GM12872 (cell line): ENCODE measurements around the gene LIN28B.

Experiments used
- TF ChIP-seq, protein P1 (sequence below): IDR thresholded peaks from 3 replicates; pipeline ENCODE4 v1.5.1; 2011; ENCODE audit warnings: low read depth, mild to moderate bottlenecking, low read length, moderate library complexity; ENCODE audit not compliant: insufficient read depth

Gene LIN28B

DNA sequence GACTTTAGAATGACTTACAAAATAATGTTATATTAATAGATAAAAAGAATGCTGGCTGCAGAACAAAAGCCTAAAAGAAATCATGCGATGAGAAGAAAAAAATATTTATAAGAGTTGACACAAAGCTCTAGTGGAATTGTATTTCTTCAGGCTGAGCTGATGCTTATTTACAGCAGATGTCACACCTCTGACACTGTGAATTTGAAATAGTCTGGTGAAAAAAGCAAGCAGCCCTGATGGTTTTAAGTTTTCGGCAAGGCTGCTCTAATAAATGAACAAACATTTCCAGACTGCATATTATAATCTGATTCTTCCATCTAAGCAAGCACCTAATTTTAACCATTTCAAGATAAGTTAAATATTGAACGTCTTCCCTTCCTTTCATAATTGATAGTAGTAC is 109.9 kb downstream of the LIN28B start:
- TF ChIP-seq, protein P1, sequence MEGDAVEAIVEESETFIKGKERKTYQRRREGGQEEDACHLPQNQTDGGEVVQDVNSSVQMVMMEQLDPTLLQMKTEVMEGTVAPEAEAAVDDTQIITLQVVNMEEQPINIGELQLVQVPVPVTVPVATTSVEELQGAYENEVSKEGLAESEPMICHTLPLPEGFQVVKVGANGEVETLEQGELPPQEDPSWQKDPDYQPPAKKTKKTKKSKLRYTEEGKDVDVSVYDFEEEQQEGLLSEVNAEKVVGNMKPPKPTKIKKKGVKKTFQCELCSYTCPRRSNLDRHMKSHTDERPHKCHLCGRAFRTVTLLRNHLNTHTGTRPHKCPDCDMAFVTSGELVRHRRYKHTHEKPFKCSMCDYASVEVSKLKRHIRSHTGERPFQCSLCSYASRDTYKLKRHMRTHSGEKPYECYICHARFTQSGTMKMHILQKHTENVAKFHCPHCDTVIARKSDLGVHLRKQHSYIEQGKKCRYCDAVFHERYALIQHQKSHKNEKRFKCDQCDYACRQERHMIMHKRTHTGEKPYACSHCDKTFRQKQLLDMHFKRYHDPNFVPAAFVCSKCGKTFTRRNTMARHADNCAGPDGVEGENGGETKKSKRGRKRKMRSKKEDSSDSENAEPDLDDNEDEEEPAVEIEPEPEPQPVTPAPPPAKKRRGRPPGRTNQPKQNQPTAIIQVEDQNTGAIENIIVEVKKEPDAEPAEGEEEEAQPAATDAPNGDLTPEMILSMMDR: no peak

DNA sequence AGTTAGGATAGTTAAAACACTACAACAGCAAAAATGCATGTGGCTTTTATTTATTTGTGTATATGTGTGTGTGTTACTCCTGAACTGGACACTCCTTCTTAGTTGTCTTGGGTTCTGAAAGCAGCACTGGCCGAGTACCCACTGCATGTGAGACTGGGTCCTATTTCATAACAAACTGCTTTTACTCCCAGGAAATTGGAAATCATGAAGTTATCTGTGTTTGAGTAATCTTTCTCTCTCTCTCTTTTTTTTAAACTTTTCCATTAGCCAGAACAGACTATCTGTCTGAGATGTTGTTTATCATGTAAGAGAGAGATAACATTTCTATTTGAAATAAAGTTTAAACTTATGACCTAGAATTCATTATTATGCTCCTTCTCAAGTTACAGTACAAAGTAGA is 110.4 kb downstream of the LIN28B start:
- TF ChIP-seq, protein P1: no peak

DNA sequence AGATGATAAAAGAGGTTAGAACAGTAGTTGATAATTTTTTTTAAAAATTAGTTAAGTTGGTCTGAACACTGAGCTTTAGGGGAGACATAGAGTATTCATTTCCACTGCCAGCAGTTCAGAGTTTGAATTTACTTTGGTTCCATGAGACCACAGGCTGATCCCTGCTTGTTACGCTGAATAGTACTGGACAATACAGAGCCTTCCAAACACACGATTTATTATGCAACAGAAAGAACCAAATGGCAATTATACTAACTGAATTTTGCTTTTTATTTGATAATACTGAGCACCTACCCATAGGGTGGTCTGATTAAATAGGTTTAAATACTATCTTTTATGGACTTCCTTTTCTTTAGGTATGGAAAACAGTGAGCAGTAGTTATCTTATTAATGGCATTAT is 111.5 kb downstream of the LIN28B start:
- TF ChIP-seq, protein P1: no peak

DNA sequence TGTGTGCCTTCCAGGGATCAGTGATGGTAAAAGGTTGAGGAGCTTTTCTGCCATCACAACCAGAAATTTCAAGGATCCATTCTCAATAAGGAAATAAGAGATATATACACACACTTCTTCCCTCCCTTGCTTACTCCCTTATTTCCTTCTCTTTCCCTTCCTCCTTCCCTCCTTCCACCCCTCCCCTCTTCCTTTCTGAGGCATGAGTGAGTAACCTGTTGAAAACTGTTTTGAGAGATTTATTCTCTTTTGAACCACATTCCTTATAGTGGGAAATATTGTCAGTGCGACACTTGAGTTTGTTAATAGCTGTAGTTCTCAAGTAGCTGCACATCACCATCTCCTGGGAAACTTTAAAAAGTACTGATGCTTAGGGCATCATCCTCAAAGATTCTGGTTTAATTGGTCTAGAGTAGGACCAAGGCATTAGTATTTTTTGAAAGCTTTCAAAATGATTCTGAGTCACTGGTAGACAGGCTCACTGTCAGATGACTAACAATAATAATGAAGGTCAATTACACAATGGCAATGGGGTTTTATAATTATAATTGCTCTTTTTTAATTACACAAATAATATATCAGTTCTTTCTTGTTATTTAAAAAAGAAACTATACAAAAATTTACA is 113.0 kb downstream of the LIN28B start:
- TF ChIP-seq, protein P1: no peak

DNA sequence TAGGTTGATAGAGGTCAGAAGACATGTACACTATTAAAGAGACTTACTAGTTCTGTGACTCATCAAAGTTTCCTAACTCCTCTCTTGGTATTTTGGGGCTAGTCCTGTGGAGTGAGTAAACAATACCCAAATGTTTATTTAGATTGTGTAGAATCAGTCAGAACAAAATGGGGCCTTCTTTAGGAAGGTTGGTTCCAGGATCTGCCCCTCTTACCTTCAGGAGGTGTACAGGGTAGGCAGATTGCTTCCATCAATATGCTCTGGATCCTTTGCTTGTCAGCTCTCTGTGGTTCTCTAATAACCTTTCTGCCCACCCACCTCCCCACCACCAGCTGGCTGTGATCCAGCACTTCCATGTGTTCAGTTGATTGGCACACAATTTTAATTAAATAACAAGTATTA is 115.9 kb downstream of the LIN28B start:
- TF ChIP-seq, protein P1: no peak

DNA sequence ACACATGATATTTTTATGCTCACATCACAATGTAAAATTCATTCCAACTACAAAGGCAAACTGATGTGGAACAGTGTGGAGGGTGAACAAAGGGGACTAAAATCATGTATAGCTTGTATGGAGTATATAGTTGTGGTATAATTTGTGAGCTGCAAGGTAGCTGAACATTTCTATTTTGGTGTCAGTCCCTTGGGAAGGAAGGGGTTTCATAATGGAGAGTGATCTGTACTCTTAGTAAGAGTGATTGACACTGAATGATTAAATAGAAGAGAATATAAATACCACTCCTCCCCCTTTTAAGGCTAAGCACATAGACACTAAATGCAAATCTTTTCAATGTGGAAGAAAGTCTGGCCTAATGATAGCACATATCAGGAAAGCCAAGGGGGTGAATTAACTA is 118.3 kb downstream of the LIN28B start:
- TF ChIP-seq, protein P1: no peak

DNA sequence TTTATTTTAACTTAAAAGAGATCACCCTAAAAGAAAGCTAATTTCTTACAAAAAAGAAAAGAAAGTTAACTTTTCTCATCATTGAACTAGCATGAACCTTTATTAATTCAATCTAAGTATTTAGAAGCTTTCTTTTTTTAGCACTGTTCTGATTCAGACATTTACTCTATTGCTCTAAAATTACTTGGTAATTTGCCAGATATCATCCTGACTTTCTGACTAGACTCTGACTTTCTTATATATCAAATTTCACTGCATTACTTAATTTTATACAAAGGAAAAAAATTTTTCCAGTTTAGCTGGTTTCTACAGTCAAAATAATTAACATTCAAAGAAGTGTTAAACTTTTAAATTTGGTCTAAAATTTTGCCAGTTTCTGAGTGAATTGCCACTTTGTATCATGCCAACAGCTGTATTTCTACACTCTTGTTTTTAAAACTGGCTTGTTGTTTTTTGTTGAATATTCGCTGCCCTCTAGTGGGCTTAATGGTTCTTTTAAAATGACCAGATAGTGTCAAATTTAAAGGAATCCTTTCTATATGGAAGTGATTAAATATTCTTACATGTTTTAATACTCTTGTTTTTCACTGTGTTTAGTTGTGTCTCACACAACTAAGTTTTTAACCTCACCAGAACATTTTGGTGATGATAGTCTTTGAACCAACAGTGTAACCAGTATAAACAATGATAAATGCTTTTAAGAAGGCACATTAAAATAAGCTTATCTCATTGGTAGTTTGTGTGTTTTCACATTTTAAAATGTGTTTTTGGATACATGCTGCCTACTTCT is 120.9 kb downstream of the LIN28B start:
- TF ChIP-seq, protein P1: peak; percentile 29; the same call in 1 of the 3 replicates
